Mucosa of gallbladder (tissue), 1 donor: Measurements from ENCODE around the gene VAT1L. TPM values are rescaled to one million over a fixed set of nuclear protein-coding genes. Genes with fewer than 3 reads are reported as not detected.

Experiments used
- DNase-seq: peaks from one replicate; pipeline ENCODE4 v3.0.0-alpha.2; 2020; ENCODE audit warnings: low spot score
- total RNA-seq: library from RNA; stranded (reverse); gene quantifications from one replicate; pipeline ENCODE4 v1.2.1, GENCODE V29; 2021
- donor health status: DM: no; HTN: no; CAD: no.

Gene VAT1L
- total RNA-seq, 1 donor from 2014 or later, result 12.2 TPM

DNA sequence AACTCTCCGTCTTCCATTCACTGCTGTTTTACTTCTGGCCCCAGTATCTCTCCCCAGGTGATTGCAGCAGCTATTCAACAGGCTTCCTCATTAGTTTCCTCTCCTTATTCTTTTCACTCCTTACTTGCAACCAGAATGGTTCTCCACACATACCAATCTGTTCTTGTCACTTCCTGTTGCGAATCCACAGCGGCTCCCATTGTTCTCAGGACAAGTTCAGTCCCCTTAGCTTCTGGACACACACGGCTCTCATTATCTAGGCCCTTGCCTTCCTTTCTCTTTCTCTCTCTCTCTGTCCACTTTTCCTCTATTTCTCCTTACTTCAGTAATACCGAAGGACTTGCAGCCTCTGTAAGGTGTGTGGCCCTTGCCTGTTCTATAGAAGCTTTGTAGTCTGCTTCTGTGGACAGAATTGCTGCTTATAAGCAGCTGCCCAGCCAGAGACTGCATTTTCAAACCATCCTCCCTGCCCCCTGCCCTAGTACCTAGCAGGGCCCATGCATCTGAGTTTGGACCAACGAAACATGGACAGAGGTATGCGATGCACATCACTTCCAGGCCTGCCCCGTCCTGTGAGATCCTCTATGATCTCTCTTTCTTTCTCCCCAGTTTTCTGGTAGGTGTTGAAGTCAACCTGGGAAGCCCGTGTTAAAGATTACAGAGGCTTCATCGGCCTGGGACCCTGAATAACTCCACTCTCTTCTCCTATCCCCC, 45.7 kb downstream of the VAT1L start:
- no peak for DNase-seq

DNA sequence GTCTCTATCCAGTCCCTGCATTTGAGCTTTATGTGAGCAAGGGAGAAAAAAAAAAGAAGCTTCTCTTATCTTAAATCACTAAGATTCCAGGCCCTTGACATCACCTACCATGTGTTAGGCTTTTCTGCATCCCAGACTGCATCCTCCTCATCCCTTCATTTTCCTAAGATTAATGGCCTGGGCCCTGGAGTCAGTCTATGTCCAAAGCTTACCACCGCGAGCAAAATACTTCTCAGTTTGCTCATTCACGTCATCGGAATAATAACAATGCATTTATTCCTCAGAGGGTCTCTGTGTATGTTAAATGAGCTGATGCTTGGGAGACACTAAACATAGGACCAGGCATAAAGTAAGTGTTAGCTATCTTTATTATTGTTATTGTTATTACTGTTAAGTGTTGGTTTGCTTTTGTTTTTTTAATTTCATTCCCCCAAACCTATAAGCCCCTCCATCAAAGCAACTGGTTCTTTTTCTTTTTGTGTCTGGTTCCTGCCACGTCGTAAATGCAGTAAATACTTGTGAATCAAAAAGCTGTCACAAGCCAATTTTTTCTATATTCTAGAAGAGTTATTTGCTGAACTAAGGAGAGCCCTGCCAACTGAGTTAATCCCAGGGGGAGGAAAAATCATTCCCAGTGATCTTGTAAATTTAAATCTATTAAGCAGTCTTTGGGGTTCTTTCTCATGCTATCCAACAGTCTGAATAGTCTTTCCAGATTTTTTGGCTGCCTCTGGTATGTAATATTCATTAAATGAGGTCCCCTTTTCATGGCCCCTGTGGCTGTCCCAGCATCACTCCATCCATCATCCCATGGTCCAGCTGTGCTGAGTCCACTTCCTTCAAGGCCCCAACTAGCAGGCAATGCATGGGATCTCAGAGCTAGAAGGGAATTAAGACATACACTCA, 46.5 kb downstream of the VAT1L start:
- no peak for DNase-seq

DNA sequence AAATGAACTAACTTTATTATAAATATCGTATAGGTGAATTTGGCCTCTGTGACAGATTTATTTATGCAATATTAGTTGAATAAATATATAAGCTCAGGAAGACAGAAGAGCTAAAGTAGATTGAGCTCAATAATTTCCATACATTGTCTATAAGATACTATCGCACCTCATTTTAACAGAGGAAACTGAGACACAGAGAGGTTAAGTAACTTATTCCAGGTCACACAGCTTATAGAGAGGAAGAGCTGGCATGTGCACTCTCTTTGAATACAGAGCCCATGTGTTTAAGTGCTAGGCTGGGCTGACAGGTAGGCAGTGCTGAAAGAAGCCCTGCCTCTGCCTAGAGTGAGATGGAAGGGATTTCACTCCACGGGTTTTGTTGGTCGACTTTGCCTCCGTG, 48.4 kb downstream of the VAT1L start:
- DNase-seq, result no peak

DNA sequence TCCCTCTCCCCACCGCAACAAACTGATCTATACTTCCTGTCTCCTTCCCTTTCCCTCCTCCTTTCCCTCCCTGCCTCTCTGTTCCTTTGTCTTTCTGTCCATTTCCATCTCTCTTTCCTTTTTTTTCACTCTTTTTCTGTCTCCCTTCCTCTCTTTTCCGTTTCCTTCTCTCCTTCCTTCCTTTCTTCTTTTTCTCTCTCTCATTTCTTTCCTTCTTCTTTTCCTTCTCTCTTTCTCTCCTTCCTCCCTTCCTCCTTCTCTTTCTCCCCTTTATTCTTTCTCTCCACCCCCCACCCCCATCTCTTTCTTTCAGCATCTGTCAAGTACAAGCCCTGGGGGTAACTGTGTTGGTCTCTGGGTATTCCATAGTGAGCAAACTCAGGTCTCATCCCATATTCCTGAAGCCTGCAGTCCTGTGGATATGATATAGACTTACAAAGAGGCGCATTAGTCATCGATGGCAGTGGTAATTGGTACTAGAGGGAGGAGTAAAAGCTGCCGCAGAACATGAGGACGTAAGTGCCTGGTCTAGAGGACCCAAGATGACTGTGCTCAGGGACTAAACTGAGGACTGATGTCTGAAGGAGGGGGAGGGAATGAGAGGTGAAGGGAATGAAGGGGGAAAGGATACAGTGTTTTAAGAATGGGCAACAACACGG, 50.4 kb downstream of the VAT1L start:
- DNase-seq, result no peak

DNA sequence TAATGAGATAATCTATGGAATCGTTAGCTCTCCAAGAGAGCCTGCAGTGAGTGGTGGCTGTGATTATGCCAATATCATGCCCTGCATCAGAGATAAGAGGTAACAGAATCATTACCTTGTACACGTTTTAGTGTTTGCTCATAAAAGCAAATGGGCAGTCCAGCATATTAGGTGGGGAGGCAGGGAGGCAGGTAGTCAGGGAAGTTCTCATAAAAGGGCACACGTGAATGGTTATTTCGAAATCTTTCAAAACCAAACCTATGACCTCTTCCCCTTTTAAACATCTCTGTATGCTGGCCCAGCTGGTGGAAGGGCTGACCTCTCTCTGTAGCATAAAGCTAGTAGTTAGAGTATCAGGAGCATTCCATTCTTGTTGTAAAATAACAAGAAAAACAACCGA, 51.7 kb downstream of the VAT1L start:
- no peak for DNase-seq

DNA sequence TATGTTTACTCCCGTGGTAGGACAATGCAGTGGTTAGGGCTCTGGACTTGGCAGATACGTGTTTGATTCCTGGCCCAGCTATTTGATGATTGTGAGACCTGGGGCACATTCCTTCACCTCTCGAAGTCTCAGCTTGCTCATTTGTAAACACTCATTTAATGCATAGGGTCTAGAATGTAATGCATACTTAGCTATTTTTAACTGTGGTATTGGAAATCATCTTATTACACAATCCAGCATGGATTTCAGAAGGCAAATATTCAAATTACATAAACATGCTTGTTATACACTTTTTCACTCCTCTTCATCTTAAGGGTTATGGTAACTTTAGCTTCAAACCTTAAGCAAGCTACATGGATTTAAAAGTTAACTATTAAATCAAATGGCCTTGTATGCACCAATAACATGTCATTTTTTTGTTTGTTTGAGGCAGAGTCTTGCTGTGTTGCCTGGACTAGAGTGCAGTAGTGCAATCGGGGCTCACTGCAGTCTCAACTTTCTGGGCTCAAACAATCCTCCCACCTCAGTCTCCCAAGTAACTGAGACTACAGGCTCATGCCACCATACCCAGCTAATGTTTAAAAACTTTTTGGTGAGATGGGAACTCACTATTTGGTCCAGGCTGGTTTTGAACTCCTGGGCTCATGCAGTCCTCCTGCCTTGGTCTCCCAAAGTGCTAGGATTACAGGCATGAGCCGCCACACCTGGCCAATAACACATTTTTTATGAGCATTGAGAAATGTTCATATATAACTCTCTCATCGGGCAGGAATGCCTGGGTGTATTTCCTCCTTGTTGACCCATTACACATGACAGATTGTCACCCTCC, 52.5 kb downstream of the VAT1L start:
- no peak for DNase-seq

DNA sequence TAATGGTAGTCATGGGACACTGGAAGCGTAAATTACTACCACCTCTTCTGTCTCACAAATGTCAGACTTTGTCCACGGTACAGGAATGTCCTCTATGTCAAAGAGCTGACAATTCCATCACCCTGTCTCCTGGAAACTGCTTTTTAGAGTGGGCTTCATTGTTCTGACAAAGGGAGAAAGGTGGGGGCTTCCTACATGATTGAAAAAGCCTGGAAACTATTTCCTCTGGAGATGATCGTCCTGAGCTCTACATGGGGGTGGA, 53.1 kb downstream of the VAT1L start:
- DNase-seq, result no peak

DNA sequence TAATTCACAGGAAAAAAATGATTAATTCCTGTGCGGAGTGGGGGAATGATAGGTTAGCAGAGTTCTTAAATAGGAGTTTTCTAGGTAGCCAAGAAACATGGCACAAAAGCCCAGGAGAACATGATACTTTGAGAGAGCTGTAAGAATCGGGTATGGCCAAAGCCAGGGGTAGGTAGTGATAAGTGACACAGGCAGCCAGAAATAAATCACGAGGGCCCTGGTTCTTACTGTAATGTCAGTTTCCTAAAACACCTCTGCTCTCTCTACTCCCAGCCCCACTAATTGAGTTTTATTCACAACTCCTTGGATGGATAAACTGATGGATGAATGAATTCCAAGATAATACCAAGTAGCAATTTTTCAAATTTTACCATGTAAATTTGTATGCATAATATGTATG, 54.1 kb downstream of the VAT1L start:
- DNase-seq, result no peak

DNA sequence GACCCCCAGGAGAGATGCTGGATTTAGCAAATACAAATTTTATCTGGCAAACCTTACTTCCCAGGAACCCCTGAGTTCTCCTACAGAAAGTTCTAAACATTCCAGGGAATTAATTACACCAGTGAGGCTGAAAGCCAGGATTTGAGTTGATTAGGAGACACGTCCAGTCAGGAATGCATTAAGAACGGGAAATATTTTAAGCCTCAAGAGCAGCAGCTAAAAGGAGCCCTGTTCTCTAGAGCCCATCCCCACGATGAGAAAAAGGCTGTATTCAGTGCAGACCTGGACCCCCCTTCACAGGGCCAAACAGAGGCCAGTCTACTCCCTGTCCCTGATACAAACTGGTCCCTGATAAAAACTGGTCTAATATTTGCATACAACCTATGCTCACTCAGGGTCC, 55.0 kb downstream of the VAT1L start:
- DNase-seq, result no peak

DNA sequence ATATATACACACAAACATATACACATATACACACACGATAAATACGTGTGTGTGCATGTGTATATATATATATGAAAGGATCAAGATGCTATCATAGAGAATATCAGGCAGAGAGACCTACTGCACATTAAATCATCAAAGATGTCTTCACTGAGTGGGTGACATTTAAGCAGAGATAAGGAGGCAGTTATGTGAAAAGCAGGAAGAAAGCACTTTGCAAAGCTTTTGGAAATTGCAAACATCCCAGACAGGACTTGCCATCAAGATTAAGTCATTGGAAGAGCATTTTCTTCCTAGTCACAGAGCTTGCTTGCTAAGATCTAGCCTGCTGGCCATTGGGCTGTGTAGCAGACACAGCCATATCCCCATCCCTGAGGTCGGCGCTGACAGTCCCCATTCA, 56.4 kb downstream of the VAT1L start:
- no peak for DNase-seq

DNA sequence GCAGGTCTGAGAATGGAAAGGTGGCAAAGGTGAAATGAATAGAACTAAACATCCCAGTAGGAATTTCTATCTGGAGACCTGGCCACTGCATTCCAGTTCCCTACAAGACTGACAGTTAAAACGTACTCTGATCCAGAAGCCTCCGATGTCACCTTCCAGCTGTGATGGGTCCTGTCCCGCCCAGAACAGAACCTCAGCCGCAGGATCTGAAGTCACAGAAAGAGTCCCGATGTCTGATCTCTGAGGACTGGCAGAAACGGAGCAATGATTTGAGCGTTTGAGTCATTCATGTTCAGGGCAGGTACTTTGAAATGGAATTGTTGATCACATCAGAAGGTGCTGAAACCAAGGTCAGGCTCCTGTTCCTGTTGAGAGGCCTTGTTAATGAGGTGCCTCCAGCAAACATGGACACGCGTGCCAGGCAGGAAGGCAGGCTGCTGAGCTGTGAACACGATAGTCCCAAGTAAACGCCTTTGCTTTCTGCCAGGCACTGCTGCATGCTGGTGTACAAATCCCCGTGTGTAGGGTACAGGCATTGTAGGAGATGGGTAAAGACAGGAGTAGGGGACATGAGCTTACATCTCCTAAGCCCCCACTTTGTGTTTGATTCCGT, 61.4 kb downstream of the VAT1L start:
- DNase-seq, result no peak

DNA sequence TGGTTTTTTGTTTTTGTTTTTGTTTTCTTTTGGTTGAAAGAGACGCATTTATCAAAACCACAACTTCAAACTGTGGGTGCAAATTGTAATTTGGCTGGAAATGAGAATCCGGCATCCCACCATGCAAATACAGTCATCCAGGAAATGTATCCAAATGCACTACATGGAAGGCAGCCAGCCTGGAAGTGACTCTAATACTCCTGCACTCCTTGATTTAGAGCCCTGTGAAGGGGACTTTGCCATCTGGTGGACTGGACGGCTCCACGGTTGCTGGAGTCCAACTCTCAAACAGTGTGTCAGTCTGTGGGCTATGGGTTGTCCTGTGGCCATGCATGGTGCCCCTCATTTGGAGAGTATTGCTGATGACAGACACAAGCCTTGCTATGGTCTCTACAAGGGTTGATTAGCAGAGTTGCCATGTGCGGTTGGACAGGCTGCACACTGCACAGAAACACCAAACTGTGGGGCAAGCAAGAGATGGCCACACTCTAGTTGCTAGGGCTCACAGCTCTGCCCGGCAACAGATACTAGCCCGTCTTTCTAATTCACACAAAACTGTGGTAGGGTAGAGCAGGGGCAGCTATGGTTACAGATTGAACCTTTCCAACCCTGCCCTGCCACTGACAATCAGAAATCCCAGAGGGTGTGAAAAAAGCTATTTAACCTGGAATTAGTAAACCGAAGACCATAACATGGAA, 62.4 kb downstream of the VAT1L start:
- no peak for DNase-seq

DNA sequence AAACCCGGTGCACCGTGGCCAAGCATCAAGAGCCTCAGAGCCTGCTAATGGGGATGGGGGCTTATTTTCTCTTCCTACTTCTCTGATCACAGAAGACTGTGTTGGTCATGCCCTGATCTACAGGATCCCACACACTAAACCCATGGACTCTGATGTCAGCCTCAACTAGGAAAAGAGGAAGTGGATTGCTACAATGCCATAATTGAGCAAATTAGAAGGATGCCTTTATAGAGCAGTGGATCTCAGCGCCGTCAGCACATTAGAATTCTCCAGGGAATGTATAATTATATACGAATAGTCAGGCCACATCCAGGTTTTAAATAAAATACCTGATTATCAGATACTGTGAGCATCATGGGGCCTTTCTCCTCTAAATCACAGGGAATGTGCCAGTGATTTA, 64.8 kb downstream of the VAT1L start:
- no peak for DNase-seq

DNA sequence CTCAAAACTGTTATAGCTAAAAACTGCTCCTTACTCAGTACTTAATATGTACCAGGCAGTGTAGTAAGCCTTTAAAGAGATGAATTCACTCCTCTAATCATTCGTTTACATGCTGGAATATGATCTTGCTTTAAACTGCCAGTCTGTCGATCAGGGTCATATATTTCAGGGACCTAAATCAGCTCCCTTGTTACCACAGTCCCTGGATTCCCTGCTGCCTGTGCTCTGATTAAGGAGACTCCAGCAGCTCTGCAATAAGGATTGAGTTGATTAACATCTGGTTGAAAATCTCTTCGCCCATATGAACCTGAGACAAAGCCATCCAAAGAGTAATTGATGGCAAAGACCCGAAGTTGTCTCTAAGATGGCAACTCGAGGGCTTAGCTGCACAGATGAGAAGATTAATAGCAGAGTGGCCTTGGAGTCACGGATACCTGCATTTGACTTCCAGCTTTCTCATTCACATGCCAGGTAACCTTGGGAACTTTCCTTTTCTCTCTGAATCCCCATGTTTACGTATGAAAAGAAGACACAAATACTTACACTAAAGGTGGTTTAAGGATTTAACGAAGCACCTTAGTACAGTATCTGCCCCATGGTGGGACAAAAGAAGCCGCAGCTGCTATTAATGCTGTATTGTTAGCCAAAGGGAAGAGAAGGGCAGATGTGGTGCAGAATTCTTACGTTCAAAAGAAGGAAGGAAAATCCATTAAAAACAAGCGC, 68.2 kb downstream of the VAT1L start:
- DNase-seq, result no peak

DNA sequence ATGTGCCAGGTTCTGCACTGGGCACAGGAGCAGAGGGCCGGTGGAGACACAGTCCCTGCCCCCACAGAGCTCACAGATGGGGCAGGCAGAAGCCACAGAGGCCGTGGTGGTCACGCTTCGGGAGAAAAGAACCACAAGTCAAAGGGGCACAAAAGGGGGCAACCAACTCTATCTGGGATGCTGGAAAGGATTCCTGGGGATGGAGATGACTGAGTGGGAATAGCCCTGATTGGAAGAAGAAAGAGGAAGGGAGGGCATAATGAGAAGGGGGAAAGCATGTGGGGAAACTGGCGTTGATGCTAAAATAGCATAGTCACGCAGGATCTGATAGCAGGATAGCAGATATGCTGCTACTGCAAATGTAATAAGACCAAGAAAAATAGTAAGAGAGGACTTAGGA, 69.7 kb downstream of the VAT1L start:
- no peak for DNase-seq

DNA sequence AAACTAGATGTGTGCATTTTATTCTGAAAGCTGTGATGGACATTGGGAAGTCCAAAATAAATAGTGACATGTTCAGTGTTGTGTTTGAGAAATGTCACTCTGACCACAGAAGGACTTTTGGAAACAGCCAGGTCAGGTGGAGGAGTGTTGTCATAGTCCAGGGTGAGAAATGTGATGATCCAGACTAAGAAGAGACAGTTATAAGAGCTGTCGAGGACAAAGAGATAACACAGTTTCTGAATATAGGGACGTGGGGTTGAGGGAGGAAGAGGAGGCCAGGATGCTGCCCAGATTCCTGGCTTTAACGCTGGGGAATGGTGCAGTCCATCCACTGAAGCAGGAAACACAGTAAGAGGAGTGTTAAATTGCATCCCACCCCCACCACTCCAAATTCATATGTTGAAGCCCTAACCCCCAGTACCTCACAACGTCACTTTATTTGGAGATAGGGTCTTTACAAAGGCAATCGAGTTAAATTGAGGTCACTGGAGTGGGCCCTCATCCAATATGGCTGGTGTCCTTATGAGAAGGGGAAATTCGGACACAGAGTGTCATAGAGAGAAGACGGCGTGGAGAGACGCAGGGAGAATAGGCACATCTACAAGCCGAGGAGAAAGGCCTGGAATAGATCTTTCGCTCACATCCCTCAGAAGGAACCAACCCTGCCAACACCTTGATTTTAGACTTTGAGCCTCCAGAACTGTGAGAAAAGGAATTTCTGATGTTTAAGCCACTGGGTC, 71.3 kb downstream of the VAT1L start:
- no peak for DNase-seq

DNA sequence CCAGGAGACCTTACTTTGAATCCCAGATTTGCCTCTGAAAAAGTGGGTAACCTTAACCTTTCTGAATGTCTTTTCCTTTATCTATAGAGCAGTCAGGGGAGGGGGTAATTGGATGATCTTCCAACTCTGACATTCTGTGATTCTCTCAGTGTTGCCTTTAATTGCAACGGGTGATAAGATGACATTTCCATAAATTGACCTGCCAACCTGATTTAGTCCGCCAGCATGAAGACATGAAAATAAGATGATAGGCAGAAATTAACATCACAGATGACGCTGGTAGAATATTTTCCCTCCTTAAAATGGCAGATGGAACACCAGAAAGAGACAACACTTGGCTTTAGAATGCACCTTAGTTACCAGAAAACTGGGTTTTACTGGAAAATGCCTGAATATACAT, 72.6 kb downstream of the VAT1L start:
- no peak for DNase-seq

DNA sequence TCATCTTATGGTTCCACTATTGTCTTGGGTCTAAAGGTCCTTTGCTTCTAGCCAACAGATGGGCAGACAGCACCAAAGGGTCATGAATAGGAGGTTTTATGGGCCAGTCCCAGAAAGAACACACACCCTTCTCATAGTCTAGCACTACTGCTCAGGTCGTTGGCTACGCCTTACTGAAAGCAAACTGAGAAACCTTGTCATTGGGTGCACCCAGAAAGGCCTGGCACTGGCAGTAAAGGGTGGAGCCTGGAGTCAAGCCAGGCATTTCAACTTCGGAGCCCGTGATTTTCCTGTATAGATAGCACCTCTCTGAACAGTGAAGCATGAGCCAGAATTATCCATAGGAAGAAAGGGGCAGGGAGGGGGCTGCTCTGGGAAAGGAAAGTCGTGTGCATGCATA, 74.9 kb downstream of the VAT1L start:
- peak; percentile 61 for DNase-seq

DNA sequence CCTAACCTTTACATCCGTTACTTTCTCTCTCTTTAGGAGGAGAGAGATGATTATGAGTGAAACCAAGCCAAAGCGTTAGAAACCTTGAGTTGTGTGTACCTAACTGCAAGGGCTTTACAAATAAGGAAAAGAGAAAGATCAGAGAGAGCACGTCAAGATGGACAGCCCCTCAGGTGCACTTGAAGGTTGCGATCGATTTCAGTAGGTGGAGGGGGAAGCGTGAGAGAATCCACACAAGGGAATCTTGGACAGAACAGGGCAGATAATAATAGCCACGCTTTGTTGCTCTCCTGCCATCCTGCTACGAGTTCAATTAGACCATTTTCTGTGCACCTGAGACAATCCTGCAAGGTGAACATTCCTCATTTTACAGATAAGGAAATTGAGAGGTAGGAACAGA, 78.4 kb downstream of the VAT1L start:
- DNase-seq, result no peak

DNA sequence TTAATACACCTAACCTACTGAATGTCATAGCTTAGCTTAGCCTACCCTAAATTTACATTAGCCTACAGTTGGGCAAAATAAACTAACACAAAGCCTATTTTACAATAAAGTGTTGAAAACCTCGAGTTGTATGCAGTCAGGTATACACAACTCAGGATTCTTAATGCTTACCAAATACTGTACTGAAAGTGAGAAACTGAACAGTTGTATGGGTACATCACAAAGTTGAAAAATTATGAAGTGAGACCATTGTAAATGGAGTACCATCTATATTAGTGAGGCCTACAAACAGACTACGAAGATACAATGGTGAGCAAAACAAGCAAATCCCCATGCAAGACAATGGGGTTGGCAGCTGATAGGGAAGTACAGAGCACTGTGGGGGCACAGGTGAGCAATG, 79.7 kb downstream of the VAT1L start:
- no peak for DNase-seq
